SKM-1 treated with dmso at 0.1 percent for 144 hours (cell line): ENCODE measurements around the gene GABRB3.
"Not testable (repeated sequence)": the region's sequence is repeated elsewhere in the genome, so short reads cannot be mapped to it uniquely, and the experiment has no call there.

Experiments
- DNase-seq: peaks from one replicate; lab custom pipeline; 2025; ENCODE audit not compliant: unreplicated experiment; lab: John Stamatoyannopoulos, UW

Gene GABRB3

GRCh38 chr15:26736502-26737248 lies 36.2 kb downstream of the GABRB3 start:
- DNase-seq: no peak

DNA sequence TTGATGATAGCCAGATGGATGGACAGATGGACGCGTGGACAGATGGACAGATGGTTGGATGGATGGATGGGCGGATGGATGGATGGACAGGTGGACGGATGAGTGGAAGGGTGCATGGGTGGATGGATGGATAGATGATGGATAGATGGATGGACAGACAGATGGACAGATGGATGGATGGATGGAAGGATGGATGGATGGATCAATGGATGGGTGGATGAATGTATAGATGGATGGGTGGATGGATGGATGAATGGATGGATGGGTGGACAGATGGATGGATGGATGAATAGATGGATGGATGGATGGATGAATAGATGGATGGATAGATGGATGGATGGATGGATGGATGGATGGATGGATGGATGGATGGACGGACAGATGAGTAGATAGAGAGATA lies 40.9 kb downstream of the GABRB3 start:
- no peak for DNase-seq

DNA sequence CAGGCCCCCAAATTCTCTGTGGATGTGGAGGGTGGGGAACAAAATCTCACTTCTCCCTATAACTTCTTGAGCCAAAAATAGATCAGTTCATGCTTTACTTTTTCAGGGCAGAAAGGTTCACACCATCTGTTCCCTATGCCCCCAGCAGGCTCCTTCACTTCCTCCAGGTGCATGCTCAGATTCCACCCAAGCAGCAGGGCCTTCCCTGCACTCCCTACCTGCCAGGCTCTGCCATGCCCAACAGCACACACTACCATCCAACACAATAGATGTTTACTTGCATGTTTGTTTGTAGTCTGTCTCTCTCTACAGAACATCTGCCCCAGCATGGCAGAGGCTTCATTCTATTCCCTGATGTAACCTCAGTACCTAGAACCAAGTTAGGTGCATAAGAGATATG lies 43.3 kb downstream of the GABRB3 start:
- no peak for DNase-seq

DNA sequence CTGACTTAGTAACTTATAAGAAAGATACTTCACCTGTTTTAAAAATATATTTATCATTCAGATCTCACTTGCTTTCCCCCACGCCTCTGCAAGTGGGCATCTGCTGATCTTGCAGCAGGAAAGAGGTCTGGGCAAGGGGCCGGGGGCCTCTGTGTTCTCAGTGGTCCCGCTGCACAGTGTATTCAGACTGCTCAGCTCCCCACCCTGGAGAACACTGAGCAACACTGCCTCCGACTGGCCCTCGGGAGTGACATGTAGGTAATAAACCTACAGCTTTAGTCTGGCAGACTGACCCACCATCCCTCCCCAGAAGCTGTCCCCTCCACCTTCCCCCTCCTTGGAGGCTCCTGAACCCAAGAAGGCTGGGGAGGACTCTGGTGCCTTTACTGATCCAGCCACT lies 43.8 kb downstream of the GABRB3 start:
- no peak for DNase-seq

- no peak for DNase-seq
Observed at GRCh38 chr15:26724381-26725150, 48.3 kb downstream of the GABRB3 start.

DNA sequence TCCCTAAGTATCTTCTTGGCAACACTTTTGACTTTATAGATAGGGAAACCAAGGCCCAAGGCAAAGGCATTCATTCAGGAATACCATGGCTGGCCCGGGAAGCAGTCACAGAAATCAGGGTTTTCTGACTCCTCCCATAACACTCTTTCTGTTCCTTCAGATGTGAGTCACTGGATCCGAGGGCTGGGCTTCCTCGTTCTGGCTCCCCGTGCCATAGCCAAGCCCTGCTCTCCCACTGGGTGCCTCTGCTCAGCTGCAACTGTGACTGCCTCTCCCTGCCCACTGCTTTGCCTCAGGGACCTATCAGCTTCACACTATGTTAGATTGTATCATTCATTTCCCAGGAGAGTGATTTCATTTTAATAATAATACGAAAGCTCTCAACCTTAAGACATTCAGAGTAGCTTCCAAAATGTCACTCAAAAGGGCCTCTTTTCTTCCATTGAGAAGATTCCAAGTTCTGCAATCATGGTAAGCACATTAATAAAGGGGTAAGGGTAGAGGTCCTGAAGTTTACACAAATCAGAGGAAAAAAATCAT lies 50.2 kb downstream of the GABRB3 start:
- DNase-seq: no peak

DNA sequence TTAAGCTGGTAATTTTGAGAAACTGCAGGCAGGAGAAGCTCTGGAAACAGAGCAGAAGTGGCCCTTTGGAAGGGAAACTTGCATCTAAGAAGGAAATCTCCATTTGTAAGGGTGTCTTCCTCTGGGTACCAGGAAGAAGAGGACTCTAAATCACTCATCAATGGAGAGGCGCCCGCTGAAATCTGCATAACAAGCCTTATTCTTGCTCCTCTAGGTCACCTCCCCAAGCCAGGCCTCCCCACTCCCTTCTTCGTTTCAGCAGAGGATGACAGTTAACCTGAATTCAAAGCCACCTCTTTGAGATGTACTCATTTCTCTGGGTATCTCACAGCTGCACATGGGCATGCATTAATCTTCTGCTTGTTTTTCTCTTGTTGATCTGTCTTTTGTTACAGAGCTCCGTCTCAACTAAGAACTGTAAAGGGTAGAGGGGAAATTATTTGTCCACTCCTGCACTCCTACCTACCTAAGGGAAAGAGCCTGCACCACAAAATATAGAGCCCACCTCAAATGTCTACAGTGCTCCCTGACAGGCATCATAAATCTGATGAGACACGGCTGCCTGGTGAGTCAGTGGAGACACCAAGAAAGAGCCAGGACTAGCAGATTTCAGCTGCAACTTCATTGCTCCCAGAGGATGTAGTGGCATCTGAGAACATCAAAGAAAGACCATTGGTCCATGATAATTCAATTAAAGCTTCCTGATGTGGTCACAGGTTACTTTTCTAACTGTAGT lies 51.5 kb downstream of the GABRB3 start:
- no peak for DNase-seq

DNA sequence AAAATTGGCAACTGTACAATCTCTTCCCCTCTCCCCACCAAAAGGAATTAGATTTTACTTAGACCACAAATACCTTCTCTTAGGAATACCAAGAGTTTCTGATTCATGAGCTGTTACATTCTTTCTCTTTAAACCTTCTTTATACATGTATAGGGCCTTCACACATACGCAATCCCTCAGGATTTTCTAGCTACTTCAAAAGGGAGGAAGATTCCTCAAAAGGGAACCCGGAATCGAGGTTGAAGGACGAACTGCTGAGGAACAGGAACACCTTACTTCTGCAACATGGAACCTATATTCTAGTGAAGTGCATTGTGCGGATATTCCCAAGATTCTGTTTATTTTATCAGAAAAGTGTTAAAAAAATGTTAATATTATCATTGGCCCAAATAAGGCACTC lies 52.3 kb downstream of the GABRB3 start:
- no peak for DNase-seq

DNA sequence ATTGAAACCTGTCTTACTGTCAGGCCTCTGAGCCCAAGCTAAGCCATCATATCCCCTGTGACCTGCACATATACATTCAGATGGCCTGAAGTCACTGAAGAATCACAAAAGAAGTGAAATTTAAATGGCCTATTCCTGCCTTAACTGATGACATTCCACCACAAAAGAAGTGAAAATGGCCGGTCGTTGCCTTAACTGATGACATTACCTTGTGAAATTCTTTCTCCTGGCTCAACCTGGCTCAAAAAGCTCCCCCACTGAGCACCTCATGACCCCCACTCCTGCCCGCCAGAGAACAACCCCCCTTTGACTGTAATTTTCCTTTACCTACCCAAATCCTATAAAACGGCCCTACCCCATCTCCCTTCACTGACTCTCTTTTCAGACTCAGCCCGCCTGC lies 53.0 kb downstream of the GABRB3 start:
- not testable (repeated sequence) for DNase-seq

DNA sequence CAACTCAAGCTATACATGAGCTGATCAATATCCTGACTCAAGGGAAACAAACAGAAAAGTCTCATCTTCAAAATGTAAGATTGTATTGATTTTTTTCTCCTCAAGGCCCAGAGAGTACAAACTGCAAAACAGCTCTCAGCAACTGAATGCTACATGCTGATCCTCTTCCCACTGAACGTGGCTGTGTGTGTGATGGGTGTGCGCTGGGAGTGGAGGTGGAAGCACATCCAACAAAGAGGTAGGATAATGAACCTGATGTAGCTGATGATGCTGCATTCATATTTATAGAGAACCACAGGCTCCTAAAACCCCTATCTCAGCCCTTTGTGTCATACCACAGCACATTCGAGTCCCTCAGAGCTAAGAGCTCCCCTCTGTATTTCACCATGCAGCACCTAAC lies 56.8 kb downstream of the GABRB3 start:
- no peak for DNase-seq

- no peak for DNase-seq
Observed at GRCh38 chr15:26713498-26713897, 59.4 kb downstream of the GABRB3 start.

- no peak for DNase-seq
Observed at GRCh38 chr15:26712335-26712734, 60.5 kb downstream of the GABRB3 start.

- no peak for DNase-seq
Observed at GRCh38 chr15:26711445-26711844, 61.4 kb downstream of the GABRB3 start.

DNA sequence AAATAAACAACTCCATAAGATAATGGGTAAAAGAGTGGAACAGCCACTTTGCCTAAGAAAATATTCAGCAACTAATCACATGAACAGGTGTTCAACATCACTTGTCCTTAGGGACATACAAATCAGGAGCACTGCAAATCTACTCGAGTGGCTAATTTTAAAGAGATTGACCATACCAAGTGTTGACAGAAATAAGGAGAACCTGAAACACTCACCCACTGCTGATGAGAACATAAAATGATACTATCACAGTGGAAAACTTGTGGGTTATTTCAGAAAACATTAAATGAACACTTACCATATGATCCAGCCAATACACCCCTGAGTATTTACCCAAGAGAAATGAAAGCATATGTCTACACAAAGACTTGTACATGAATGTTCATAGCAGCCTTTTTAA lies 70.5 kb downstream of the GABRB3 start:
- DNase-seq: no peak

- DNase-seq: no peak
Observed at GRCh38 chr15:26698555-26698954, 74.3 kb downstream of the GABRB3 start.

GRCh38 chr15:26697913-26698312 lies 75.0 kb downstream of the GABRB3 start:
- no peak for DNase-seq

GRCh38 chr15:26691249-26691648 lies 81.6 kb downstream of the GABRB3 start:
- no peak for DNase-seq

DNA sequence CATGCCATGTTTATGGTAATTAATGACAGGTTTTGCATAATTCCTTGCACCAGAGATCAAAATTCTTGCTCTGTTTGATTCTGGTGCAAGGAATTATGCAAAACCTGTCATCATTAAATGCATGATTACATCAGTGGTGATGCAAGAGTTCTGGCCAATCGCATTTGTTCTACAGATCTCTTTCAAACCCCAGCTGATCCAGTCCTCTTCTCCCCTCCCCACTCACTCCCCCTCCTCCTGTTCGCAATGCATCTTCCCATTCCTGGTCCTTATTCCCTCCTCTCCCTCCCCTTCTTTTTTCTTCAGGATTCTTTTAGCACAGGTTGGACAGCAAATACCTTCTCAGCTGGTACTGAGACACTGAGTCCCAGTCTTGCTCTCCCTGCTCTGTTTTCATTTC lies 82.1 kb downstream of the GABRB3 start:
- DNase-seq: no peak

DNA sequence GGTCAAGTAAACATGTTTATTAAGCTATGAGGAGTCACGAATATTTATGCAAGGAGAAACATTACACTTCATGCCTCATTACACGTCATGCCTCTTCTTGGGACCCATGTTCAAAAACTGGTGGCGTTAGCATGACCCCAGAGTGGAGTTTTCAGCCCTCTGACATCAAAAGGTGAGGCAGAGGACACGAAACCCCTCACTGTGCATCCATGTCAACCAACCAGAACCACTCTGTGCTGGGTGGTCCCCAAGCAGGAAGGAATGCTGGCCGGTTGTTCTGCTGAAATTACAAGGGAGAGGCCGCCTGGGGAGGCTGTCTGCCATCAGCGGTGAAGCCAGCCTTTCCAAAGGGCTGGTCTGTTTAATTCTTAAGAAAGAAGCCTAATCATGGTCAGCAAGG lies 83.4 kb downstream of the GABRB3 start:
- DNase-seq: no peak

- no peak for DNase-seq
Observed at GRCh38 chr15:26686547-26687187, 86.2 kb downstream of the GABRB3 start.

- no peak for DNase-seq
Observed at GRCh38 chr15:26682598-26683164, 90.2 kb downstream of the GABRB3 start.
